ENCODE measurements around the gene DHX29. TPM values are rescaled to one million over a fixed set of nuclear protein-coding genes. Genes with fewer than 3 reads are reported as not detected.

The DHX29 gene
- total RNA-seq, 1 donor: 5.9 TPM

DNA sequence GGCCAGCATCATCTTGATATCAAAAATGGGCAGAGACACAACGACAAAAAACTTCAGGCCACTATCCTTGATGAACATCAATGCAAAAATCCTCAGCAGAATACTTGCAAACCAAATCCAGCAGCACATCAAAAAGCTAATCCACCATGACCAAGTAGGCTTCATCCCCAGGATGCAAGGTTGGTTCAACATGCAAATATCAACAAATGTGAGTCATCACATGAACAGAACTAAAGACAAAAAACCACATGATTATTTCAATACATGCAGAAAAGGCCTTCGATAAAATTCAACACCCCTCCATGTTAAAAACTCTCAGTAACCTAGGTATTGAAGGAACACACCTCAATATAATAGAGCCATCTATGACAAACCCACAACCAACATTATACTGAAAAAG, 8.8 kb upstream of the DHX29 start:
- no peak for DNase-seq (ENCODE audit: low read depth in 2 of 3, low spot score in 2 of 3)

DNA sequence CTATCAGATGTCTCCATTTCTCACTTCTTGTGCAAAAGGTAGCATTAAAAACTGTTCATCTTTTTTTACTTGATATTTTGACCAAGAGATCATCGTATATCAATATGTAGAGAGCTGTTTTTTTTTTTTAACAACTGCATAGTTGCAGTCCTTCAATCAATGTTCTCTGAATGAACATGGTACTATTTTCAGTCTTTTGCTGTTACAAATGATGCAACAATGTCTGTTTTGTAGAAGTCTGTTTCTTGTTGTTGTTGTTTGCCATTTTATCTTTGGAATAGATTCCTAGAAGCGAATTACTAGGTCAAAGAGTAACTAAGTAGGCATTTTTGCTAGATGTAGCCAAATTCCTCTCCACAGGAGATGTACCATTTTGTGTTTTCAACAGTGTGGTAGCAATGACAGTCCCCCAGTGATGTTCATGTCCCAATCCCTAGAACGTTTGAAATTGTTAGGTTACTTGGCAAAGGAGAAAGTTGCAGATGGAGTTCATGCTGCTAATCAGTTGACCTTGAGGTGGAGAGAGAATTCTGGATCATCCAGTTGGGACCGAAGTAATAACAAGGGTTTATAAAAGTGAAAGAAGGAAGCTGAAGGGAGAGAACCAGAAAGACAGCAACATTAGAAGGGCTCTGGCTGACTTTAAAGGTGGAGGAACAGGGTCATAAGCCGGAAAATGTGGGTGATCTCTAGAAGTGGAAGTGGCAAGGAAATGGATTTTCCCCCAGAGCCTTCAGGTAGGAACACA, 6.5 kb upstream of the DHX29 start:
- no peak for DNase-seq (ENCODE audit: low read depth in 2 of 3, low spot score in 2 of 3)

DNA sequence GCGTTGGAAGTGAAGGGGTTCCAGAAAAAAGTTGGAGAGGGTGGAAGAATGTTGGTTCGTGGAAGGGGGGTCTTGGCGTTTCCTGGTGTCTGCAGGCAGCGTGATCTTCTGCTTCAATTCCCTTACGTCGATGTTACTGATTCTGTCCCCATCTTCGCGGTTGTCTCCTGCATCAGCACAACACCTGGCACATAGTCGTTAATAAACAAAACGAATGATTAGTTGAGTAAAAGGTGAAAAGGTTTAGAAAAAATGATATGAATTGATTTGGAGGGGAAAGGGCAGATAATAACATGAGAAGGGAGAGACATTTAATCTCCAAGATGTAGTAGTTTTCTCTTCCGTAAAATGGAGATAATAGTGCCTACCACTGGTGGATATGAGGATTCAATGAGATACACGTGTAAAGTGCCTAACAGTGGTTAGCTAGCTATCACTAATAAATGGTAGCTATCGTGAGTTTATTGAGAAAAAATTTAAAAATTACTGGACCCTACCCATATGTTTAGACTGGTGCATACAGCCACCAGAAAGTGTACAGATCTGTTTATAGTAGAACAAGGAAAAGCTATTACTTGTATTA, 851 bp upstream of the DHX29 start:
- peak; percentile 10 to 40 (median 32) for DNase-seq (ENCODE audit: low read depth in 2 of 3, low spot score in 2 of 3)

DNA sequence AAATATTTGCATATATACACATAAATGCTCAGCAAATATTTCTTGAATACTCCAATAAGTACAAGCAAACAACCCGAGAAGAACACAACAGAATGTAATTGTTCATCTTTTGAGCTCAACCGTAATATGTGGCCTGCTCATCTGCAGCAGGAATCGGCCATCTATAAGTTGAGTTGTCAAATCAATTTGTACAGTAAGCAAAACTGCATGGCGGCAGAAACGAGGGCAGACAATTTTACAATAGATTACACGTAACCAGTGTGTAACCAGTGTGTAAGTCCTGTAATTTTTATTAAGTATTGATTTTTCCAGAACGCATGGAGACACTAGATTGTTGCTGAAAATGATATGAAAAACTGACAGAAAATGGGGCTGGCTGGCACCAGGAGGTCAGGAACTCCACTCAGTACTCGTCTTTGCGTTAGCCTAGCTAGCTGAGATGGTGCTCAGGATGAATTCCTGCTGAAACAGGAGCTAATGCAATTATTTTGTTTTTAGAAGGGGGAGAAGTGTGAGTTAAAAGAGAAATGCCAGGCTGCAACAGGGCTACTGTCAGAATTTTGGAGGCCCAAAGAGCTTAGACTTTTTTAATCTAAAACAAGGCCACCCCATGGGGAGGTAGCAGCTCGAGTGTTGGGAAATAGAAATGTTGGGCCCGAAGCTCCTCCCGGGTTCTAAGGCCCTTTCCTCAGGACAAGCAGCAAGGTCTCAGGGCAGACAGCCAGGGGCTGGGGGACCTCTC, 682 bp downstream of the DHX29 start:
- no peak for DNase-seq (ENCODE audit: low read depth in 2 of 3, low spot score in 2 of 3)

DNA sequence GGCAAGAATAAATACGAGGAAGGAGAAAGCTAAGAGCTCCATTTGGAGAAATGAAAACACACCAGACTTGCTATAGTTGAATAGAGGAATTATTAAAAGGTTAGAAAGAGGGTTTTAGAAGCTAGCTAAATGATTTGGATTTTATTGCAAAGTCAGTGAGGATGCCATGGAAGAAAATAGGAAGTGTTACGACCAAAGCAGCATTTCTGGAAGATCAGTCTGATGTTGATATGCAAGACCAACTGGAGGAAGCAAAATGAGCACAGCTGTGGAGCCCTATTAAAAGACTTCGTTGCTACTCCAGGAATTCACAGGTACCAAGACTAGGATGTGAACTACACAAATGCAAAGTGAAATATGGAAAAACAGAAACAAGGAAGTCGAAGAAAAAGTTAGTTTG, 2.1 kb downstream of the DHX29 start:
- DNase-seq (ENCODE audit: low read depth in 2 of 3, low spot score in 2 of 3): no peak

DNA sequence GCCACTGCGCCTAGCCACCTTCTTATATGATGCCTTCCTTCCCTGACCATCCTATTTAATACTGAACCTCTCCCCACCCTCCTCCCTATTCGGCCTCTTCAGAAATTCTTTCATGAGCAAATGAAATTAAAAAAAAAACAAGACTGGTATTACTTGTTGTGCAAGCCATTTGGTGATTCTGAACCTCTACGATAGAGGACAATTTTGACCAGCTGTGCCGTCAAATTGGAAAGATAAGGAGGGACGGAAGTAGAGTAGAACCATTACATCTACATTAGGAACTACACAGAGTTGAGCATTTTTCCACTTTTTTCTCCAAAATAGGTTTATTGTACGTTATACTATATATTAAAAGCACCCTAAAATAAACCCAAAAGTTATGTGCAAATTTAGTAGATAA, 2.9 kb downstream of the DHX29 start:
- DNase-seq (ENCODE audit: low read depth in 2 of 3, low spot score in 2 of 3): no peak

DNA sequence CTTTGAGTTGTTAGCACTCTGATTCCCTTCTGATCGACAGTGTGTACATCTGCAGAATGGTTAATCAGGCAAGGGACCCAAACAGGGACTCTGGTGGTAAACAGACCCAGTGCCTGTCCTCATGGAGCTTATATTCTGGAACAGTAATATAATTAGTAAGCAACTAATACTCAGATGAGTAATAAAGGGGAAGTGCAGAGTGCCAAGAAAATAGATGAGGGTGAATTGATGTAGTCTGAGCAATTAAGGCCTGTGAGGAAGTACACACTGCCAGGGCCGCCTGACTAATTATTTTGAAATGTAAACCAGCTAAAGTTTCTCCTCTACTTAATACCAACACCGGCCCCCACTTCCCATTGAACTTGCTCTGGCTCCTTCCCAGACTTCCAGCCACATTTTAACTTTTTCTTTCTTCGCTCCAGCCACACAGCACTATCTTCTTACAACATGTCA, 4.2 kb downstream of the DHX29 start:
- DNase-seq (ENCODE audit: low read depth in 2 of 3, low spot score in 2 of 3): peak in 2 of 3 donors; percentile 31 to 59

DNA sequence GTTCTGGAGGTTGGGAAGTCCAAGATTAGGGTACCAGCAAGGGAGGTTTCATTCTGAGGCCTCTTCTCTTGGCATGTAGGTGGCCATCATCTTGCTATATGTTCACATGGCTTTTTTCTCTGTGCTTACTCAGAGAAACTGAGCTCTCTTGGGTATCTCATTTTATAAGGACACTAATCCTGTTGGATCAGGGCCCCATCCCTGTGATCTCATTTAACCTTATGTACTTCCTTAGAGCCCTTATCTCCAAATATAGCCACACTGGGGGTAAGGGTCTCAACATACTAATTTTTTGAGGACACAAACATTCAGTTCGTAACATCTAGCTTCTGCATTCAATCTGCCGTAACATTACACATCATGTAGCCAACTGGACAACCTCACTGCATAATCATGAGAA, 6.6 kb downstream of the DHX29 start:
- DNase-seq (ENCODE audit: low read depth in 2 of 3, low spot score in 2 of 3): no peak

DNA sequence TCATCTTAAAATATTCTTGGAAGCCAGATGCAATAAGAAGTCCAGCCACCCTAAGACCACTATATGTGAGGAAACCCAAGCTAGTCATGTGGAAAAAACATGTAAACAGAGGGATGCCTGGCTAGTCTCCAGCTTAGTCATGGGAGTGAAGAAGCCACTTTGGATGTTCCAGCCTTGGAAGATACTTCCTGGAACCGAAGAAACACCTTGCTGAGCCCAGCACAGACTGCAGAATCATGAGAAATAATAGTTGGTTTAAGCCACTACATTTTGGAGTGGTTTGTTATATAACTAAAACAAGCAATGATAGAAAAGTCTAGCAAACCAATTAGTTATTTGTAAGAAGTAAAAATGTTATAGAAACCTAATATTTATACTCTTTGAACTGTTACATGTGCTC, 12.6 kb downstream of the DHX29 start:
- no peak for DNase-seq (ENCODE audit: low read depth in 2 of 3, low spot score in 2 of 3)

DNA sequence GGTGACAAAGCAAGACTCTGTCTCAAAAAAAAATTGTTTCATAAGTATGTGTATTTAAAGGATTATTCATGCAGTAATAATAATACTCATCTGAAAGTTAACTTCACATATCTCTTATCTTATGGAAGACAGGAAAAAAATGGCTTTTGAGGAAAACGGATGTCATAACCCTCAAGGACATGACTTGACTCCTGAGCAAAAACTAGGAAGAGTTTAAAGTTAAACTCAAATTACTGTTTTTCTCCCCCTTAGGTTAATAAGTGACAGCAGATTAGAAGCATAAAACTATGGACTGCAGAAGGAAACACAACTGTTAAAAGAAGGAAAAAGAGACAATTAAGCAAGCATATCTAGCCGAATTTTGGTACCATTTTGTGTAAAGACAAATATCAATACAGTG, 16.5 kb downstream of the DHX29 start:
- DNase-seq (ENCODE audit: low read depth in 2 of 3, low spot score in 2 of 3): no peak

DNA sequence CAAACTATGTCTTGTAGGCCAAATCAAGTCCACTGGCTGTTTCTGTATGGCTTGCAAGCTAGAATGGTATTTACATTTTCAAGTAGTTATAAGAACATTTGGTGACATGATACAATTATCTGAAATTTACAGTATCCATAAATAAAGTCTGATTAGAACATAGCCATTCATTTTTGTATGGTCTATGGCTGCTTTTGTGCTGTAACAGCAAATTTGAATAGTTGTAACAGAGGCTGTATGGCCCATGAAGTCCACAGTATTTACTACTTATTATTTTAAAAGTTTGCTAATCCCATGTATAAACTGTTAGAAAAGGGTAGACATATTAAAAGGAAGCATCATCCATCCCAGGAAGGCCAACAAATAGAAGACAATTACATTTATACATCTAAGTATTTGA, 17.7 kb downstream of the DHX29 start:
- DNase-seq (ENCODE audit: low read depth in 2 of 3, low spot score in 2 of 3): no peak

DNA sequence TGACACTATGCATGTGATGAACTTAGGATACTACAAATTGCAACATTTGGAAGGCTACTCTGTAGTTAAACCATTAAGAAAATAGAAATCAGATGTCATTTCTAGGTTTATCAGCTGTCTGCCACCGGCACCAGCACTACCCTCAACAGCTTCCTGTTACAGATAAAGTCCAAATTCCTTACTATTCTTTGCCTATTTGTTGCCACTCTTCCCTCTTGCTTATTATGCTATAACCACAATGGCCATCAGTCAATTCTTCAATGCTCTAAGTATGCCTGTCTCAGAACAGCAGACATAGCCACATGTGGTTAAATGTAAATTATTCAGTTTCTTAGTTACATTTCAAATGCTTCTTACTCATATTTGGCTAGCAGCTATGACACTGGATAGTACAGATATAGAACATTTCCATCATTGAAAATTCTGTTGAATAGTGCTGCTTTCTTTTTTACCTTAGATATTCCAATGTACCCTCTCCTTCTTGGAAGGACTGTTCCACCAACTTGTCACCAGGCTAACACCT, 21.0 kb downstream of the DHX29 start:
- DNase-seq (ENCODE audit: low read depth in 2 of 3, low spot score in 2 of 3): peak in 1 of 3 donors; percentile 5

DNA sequence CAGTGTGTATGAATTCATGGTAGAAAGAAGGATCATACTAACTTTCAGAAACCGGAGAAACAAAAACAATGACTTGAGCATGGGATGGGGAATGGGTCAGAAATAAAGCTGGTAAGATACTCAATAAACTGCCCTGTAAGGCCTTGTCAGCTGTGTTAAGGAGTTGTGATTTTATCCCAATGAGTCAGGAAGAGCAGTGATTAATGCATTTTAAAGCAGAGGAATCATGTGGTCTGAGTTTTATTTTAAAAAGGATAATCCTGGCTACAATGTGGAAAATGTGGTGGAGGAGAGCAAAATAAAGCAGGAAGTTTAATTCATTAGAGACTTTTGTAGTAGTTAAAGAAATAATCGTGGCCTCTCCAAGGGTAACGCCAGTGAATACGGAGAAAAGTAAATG, 28.7 kb downstream of the DHX29 start:
- DNase-seq (ENCODE audit: low read depth in 2 of 3, low spot score in 2 of 3): no peak

DNA sequence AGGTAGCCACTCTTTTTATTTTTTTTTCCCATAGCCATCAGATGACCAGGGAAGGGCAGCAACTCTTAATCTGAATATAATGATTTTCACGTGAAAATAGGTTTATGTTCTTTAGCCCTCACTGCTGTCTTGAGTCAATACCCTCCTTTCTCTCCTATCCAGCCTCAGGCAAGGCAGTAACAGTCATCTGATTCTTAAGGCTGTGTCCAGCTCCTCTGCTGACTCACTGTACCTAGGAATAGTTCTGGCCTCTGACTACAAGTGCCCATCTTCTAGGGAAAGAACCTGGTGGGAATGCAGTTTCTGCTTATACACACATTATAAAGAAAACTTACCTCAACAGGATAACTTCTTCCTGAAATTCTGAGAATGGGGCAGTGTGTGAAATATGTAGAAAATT, 30.7 kb downstream of the DHX29 start:
- no peak for DNase-seq (ENCODE audit: low read depth in 2 of 3, low spot score in 2 of 3)

DNA sequence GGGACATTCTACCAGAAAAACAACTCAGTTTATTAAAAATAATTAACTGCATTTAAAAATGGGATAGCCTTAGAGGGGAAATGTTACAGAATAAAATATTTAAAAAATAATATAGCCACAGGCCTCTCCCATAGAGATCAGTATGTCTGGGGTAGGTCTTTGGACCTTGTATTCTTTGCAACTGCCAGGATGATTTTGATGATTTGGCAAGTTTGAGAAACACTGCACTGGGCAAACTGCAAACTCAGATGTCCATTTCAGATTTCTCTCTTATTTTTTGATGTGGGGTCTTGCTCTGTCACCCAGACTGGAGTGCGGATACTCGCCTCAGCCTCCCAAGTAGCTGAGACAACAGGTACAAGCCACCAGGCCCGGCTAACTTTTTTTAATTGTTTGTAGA, 49.2 kb downstream of the DHX29 start:
- DNase-seq (ENCODE audit: low read depth in 2 of 3, low spot score in 2 of 3): no peak

DNA sequence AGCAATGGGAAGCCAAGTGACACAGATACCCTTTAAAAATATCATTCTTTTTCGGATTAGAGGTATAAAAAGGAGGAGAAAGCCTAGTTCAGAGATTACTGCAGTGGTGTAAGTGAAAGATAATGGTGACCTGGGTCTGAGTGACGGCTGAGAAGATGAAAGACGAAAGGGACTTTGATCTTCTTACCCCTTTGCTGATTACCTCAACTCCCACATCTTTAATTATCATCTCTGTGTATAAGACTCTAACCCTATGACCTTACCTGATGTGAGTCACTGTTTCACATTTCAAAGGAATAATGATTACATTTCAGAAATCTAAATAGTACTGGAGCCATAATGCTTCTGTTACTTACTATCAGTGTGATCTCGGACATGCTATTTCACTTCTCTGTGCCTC, 52.7 kb downstream of the DHX29 start:
- no peak for DNase-seq (ENCODE audit: low read depth in 2 of 3, low spot score in 2 of 3)

DNA sequence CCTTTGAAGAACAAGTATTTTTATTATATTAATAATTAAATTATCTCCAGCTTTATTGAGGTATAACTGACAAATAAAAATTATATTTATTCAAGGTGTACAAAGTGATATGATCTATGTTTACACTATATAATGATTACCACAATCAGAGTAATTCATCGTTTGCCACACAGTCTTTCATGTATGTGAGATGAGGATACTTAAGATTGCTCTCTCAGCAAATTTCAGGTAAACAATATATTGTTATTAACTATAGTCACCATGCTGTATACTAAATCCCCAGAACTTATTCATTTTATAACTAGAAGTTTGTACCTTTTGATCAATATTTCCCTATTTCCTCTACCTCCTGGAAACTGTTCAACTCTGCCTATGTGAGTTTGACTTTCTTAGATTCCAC, 57.4 kb downstream of the DHX29 start:
- DNase-seq (ENCODE audit: low read depth in 2 of 3, low spot score in 2 of 3): no peak

DNA sequence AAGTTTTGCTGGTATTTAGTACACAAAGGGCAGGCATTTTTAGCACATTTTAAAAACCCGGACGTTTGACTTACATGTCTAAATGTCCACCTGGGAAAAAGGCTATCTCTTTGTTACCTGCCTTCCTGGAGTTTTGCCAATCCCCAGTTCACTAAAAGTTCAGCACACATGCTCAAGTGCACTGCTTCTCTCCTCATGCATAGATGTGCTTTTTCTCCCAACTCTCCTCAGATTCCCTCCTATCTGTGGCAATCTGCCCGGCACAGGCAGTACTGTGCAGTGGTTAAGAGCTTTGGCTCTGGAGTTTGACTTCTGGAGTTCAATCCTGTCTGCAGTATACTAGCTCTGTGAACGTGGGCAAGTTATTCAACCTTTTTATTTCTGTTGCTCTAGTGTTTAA, 65.7 kb downstream of the DHX29 start:
- no peak for DNase-seq (ENCODE audit: low read depth in 2 of 3, low spot score in 2 of 3)

DNA sequence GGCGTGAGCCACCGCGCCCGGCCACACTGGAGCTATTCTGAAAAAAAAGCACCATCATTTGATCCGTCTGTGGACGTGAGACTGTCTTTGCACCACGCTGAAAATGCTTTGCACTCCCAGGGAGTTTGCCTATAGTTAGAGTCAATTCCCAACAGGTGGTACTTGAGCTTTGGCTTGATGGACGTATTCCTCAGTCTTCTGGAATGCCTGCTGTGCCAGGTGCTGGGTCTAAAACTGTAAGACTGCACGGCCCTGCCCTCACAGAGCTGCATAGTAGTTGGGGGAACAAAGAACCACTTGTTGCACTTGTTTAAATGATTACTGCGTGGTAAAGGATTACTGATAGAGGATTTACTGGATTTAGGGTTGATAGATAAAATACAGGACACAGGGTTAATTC, 70.7 kb downstream of the DHX29 start:
- DNase-seq (ENCODE audit: low read depth in 2 of 3, low spot score in 2 of 3): no peak

DNA sequence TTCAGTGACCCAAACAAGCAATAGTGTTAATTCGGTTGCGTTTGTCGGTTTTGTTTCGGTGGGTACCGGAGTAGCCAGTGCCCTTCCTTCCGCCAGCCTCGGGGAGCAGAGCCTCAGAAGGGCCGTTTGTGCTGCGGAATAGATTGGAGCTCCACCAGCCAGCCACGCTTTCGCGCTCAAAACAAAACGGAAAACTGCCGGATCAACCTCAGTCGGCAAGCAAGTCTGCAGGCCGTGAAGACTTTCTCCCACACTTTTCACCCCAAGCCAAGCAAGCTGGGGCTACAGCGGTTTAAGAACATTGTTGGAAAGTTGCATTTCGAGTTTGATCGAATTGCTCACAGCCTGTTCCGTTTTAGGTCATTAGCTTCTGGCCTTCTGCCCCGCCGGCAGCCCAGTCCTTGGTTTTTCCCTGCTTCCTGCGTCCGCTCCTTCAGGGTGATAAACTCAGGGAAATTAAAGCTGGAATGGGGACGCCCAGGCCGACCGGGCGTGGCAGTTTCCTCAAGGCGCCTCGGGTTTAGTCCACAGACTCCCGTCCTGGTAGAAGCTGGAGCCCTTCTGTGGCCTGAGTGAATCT, 73.3 kb downstream of the DHX29 start:
- peak in 1 of 3 donors; percentile 23 for DNase-seq (ENCODE audit: low read depth in 2 of 3, low spot score in 2 of 3)
